IPS DF 4.7 (cell line): ENCODE measurements around the gene SIL1.
"Not testable (repeated sequence)": the region's sequence is repeated elsewhere in the genome, so short reads cannot be mapped to it uniquely, and the experiment has no call there.

Experiments used
- DNase-seq: peaks from one replicate; pipeline ENCODE4 v3.0.0-alpha.2; 2013; ENCODE audit warnings: low spot score; ENCODE audit errors: extremely low read depth

The SIL1 gene

DNA sequence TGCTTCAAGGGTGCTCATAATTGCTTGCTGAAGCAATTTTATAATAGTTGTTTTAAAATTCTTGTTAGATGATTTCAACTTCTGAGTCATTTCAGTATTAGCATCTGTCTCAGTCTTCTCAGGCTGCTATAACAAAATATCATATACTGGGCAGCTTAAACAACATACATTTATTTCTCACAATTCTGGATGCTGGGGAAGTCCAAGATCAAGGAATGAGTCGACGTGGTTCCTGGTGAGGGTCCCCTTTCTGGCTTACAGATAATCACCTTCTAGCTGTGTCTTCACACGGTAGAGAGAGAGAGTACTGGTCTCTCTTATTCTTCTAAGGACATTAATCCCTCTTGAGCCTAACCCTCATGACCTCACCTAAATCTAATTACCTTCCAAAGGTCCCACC, 160.4 kb downstream of the SIL1 start:
- DNase-seq = no peak

DNA sequence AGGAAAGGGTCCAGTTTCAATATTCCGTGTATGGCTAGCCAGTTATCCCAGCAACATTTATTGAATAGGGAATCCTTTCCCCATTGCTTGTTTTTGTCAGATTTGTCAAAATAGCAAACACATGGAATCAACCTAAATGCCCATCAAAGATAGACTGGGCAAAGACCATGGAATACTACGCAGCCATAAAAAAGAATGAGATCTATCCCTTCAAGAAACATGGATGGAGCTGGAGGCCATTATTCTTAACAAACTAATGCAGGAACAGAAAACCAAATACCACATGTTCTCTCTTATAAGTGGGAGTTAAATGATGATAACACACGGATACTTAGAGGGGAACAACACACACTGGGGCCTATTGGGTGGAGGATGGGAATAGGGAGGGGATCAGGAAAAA, 161.8 kb downstream of the SIL1 start:
- not testable (repeated sequence) for DNase-seq

DNA sequence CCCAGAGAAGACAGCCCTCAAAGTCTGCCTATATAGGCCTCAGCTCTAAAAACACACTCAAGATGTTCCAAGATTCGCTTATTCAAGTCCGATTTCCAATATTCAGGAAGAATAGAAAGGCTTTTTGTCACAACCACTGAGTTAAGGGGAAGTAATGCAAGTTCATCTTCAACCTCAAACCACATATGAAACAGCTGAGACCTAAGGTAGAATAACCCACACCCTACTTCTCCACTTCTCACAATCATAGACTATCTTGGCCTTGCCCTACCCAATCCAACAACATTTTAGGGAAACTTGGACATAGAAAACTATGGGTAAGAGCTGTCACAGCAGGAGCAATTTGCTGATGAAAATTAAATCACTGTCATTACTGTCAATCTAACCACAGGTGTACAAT, 171.0 kb downstream of the SIL1 start:
- no peak for DNase-seq

DNA sequence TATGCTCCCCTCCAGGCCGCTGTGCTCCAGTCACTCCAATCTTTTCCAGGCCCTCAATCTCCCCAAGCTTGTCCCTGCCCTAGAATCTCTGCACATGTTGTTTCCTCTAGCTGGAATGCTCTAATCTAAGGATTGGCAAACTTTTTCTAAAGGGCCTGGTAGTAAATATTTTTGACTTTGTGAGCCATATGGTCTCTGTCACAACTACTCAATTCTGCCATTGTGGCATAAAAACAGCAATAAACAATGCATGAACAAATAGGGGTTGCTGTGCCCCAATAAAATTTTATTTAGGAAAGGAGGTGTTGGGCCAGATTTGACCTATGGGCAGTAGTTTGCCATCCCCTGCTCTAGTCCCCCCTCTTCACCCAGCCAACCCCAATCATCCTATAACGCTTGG, 172.5 kb downstream of the SIL1 start:
- DNase-seq = no peak

DNA sequence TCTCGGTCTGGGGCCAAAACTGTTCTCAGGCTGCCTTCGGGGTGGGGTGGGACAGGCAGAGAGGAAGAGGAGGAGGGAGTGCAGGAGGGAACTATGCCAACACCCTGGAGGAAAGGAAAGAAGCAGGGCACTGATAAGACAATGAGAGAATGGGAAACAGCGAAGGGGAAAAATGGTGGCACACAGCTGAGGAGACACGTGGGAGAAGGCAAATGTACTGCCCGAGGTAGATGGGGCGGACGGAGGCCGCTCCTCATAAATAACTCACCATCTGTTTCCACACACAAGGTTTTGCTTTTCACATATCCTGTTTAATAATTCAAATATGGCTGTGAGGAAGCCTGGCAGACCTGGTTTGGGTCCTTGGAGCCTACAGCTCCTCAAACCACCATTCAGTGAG, 174.9 kb downstream of the SIL1 start:
- DNase-seq = no peak

DNA sequence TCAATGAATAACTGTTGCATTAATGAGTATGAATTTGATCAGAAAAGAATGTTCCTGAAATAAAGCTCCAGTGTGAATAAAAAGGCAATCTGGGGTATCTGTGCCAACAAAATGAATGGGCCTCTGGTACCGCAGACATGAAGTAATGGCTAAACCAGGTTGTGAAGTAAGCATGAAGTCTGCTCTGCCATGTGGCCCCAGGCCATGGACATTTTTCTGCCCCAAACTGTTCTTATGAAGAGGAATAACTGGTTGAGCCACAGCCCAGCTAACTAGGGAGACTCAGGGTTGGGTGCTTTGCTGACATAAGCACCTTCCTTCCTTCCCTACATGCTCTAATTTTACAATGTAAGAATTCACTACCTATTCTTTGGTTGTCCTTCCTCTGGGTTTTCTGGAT, 175.6 kb downstream of the SIL1 start:
- DNase-seq = no peak

DNA sequence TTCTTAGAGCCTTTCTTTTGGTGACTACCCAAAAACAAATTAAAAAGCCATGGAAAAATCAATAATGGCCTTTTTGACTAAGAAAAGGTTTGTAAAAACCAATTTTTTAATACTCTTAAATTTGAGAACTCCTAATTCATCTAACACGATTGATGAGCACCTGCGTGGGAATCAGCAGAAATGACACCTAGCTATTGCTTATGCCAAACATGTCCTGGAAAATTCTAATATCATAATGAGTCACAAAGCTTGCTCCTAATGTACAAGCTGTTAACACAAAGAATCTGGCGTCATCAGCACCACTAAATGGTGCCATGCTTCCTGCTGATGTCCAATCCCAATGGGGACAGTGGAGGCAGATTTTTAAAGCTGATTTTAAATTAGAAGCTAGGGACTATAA, 176.8 kb downstream of the SIL1 start:
- no peak for DNase-seq

DNA sequence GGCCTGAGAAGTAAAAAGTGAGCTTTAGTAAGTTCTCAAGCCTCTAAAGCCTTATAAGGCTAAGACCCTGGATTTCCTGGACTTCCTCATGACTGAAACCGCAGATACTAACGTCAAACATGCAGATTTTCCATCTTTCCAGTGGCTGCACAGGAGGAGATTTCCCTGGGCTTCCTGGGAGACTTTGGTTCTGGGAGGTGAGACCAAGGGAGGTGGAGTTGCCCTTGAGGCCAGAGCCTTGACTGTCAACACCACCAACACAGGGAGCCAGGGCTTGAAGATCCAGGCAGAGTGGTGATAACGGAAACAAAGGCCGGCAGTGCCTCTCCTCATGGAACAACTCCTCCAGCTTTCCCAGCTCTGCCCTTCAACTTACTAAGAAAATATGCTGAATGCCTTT, 178.3 kb downstream of the SIL1 start:
- DNase-seq = no peak

DNA sequence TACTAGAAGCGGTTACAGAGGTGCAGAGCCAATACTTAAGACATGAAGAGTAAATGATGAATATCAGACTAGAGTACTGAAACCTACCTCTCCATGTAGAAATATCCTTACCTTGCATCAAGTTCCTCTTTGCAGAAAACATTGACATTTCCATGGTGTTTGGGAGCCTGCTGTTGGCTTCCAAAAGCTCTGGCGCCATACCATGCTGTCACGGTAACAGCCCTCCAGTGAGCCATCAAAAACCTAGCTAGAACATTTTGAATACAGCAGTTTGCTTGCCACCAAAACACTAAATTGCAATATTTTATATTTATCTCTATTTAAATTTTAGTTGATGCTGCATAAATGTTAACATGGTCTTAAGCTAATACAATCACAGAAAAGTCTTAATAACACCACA, 179.0 kb downstream of the SIL1 start:
- no peak for DNase-seq

DNA sequence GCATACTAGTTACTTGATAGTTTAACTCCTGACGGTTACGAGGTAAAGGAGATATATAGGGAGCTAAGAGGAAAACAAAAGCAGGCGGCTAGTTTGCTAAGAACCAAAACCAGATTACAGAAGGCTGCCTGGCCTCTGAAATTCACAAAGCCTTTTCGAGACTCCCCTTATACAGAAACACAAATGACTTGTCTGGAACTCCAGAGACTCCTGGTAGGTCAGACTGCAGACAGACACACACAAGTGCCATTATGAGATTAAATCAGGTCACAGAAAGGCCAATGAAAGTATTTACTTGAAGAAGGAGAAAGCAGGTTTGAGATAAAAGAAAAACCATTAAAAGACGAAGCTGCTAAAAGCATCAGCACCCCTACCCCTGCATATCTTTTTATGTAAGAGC, 180.5 kb downstream of the SIL1 start:
- DNase-seq = no peak

DNA sequence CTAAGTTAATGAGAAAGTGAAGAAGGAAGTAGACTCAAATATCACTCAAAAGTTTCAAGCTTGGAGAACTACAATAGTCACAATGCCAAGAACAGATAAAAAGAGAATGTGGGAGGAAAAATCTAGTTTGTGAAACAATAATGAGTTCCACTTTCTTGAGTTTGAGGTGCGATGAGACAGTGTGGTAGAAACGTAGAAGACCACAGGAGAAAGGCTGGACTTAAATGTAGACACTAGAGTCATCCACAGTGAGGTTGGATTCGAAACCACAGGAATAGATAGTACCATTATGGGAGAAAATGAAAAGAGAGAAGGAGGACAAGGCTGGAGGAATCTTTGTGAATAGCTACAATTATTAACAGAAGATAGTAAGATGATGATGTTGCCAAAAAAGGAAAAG, 182.0 kb downstream of the SIL1 start:
- no peak for DNase-seq

DNA sequence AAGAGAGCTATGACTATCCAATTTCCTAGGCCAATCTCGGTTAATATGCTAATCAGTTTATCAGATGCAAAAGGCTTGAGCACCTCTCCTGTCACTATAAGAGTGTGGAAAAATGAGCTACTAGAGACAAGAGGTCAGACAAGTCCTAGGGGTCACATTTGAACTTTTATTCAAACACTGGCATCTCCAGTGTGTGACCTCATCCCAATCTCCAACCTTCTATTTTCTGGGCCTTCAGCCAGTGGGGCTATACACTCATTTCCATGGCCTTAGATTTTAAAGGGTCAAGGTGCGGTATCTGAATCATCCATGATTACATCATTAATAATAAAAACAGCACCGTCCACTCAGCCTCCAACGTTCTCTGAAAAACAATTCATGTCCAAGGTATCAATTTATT, 183.4 kb downstream of the SIL1 start:
- DNase-seq = no peak

DNA sequence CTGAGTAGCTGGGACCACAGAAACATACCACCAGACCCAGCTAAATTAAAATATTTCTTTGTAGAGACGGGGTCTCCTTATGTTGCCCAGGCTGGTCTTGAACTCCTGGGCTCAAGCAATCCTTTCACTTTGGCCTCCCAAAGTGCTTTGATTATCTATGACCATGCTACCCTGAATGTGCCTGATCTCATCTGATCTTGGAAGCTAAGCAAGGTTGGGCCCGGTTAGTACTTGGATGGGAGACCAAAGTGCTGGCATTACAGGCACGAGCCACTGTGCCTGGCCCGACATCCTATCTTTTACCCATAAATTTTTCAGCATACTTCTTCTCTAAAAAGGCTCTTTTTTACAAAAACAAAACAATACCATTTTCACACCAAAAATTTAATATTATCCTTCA, 186.0 kb downstream of the SIL1 start:
- DNase-seq = no peak

DNA sequence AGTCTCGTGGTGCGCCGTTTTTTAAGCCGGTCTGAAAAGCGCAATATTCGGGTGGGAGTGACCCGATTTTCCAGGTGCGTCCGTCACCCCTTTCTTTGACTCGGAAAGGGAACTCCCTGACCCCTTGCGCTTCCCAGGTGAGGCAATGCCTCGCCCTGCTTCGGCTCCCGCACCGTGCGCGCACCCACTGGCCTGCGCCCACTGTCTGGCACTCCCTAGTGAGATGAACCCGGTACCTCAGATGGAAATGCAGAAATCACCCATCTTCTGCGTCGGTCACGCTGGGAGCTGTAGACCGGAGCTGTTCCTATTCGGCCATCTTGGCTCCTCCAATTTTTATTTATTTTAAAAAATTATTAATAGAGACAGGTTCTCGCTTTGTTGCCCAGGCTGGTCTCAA, 187.0 kb downstream of the SIL1 start:
- not testable (repeated sequence) for DNase-seq

DNA sequence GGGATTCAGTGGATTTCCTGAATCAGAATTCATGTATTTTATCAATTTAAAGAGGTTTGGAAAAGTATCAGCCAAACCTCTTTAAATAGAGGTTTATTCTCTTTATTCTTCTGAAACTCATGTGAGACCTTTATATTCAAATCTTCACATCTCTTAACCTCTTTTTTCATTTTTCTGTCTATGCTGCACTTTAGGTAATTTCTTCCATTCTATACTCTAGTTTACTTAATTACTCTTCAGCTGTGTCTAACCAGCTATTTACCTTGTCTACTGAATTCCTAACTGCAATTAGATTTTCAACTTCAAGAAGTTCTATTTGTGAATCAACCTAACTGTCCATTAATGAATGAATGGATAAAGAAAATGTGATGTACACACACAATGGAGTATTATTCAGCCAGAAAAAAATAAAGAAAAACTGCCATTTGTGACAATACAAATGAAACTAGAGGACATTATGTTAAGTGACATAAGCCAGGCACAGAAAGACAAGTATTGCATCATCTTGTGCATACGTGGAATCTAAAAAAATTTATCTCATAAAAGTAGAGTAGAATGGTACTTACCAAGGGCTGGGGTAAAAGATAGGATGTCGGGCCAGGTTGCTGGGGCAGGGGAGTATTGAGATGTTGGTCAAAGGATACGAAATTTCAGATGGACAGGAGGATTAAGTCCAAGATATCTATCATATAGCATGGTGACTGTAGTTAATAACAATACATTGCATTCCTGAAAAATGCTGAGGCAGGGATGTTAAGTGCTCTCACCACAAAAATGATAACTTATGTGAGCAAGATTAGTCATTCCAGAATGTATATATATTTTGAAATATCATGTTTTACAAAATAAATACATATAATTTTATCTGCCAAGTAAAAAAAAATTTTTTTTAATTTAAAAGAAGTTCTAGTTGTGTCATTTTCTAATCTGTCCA, 193.5 kb downstream of the SIL1 start:
- no peak for DNase-seq

DNA sequence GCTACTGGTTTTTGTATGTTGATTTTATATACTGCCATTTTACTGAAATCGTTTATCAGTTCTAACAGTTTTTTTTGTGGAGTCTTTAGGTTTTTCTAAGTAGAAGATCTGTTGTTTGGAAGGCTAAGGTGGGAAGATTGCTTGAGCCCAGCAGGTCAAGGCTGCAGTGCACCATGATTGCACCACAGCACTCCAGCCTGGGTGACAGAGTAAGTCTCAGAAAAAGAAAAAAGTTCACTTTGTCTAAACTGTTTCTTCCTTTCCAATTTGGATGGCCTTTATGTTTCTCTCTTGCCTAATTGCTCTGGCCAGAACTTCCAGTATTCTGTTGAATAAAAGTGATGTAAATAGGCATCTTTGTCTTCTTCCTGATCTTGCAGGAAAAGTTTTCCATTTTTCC, 198.5 kb downstream of the SIL1 start:
- DNase-seq = no peak

DNA sequence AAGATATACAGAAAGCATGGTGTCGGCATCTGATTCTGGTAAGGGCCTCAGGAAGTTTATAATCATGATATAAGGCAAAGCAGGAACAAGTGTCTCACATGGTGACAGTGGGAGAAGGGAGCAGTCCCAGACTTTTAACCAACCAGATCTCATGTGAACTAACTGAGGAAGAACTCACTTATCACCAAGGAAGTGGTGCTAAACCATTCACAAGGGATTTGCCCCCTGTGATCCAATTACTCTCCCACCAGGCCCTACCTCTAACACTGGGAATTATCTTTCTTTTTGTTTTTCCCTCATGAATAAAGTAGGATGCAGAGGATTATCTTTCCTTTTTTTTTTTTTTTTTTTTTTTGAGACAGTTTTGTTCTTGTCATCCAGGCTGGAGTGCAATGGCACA, 199.6 kb downstream of the SIL1 start:
- DNase-seq = no peak

DNA sequence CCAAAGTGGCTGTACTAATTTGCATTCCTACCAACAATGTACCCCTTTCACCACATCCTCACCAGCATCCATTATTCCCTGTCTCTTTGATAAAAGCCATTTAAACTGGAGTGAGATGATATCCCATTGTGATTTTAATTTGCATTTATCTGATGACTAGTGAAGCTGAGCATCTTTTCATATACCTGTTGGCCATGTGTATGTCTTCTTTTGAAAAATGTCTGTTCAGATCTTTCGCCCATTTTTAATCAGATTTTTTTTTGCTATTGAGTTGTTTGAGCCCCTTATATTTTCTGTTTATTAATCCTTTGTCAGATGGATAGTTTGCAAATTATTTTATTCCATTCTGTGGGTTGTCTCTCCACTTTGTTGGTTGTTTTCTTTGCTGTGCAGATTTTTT, 202.0 kb downstream of the SIL1 start:
- no peak for DNase-seq

DNA sequence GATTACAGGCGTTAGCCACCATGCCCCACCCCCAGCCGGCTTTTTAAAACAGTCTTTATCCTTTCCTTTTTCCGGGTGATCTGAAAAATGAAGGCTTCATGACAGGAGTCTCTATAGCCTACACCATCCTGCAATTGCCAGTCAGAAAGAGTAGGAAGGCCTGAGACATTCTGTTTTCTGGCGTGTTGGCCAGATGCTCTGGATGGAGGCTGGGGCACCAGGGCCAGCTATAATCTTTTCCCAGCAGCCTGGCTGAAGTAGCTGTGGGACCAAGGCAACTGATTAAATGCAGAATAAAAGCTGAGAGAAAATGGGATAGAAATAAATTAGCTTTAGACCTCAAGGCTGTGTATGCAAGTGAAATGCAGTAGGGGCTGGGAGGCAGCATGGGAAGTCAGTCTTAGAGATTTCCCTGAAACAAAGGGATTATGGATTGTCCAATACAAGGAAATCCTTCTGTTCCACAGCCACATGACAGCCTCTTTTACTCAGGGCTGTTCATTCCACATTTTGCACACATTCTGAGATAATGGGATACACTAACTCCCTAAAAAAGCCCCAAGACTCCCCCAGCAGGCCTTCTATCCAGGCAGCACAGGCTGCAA, 207.1 kb downstream of the SIL1 start:
- DNase-seq = no peak

DNA sequence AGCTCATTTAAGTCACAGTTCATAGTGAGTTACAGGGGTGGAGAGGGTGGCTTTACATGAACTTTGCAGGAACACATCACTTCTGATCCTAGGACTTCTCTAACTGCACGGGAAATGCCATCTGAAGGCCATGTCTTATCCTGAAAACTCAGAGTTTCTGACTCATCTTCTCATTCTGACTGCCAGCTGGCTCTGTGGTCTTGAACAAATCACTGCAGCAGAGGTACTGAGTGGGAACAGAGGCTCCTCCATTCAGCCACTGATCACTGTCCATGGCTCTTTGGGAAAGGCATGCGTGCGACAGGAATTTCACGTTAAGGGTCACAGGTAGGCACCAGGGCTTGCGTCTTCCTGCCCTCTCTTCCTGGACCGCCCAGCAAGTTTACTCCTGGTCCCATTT, 208.4 kb downstream of the SIL1 start:
- DNase-seq = no peak

DNA sequence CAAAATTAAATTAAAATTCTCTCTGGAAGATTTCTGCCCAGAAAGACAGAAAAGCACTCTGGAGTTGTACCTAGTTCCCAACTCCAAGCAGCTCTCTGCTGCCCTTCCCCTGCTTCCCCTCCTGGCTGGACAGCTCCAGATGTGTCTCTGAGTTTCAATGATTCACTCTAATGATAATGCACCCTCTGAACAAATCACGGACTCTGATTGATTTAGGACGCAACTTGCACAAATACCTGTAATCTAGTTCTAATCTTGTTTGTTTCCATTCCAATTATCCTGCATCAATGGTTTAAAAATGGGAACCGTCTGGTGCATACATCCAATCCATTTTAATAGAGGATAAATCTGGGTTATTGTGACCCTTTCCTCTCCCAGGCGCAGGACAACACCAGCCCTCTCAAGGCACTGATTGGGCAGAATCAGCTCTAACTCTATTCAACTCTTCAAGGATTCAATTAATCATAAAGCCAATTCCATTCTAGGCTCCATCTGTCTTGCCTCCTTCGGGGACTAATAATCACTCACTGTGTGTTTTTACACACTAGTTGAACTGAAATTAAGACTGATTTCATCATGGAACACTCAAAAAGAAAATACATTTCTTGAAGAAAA, 211.9 kb downstream of the SIL1 start:
- no peak for DNase-seq

DNA sequence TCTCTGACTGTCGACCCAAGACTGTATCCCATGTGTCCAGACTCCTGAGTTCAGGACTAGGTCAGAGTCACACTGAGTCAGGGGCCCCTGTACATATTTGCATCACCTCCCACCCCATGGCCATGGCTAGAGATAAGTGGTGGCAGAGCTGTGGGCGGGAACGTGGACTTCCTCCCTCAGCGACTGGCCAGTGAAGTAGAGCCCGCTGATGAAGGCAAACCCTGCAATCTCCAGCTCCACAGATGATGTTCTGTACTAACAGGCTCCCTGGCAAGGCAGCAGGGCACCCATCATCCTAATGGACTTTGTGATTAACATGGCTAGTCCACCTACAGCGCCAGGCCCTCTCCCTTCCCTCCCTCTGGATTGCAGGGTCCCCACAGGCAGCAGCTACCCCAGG, 212.5 kb downstream of the SIL1 start:
- no peak for DNase-seq

DNA sequence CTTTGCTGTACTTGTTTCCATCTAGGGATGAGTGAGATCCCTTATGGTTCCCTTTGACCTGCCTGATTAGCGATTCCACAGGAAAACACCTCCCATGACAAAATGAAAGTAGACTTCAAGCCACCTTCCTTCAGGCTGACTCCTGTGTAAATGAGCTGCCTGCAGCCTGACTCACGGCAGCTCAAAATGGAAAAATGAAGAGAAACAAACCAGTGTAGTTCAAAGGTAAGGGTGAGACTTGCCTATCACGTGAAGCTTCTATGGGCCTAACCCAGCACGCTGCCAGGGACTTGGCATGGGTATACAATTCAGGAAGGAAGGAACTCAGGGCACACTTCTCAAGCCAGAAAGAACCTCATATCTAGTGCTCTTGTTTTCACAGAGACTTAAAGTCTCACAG, 212.9 kb downstream of the SIL1 start:
- no peak for DNase-seq
